HepG2 (cell line): Measurements from ENCODE around the gene PPP2R1B. TPM values are rescaled to one million over a fixed set of nuclear protein-coding genes. Genes with fewer than 3 reads are reported as not detected.

Experiments used
- ARNTL ChIP-seq: sonication (generic); formaldehyde crosslinking; IDR thresholded peaks from 2 replicates; pipeline ENCODE4 v1.4.0; 2020; ENCODE audit warnings: mild to moderate bottlenecking, missing genetic modification reagents
- BRD4 ChIP-seq: sonication (generic); formaldehyde crosslinking; IDR thresholded peaks from 2 replicates; pipeline ENCODE4 v1.4.0; 2020; ENCODE audit warnings: missing genetic modification reagents
- GATAD1 ChIP-seq: IDR thresholded peaks from 2 replicates; pipeline ENCODE4 v1.6.1; 2016; ENCODE audit warnings: missing genetic modification reagents, missing compliant biosample characterization
- HDAC6 ChIP-seq: fragments of 200-600 bp; sonication (generic); IDR thresholded peaks from 2 replicates; pipeline ENCODE4 v1.7.0; 2017; ENCODE audit warnings: mild to moderate bottlenecking, antibody characterized with exemption, low read length, low read depth
- HIVEP1 ChIP-seq: sonication (generic); formaldehyde crosslinking; IDR thresholded peaks from 2 replicates; pipeline ENCODE4 v1.4.0; 2020; ENCODE audit warnings: mild to moderate bottlenecking, missing genetic modification reagents
- JDP2 ChIP-seq: sonication (generic); formaldehyde crosslinking; IDR thresholded peaks from 2 replicates; pipeline ENCODE4 v1.8.1; 2022; ENCODE audit warnings: missing genetic modification reagents, borderline replicate concordance
- KDM1A ChIP-seq: IDR thresholded peaks from 2 replicates; pipeline ENCODE4 v1.6.1; 2016; ENCODE audit warnings: missing compliant biosample characterization
- LBX2 ChIP-seq: sonication (generic); formaldehyde crosslinking; IDR thresholded peaks from 2 replicates; pipeline ENCODE4 v1.5.0; 2020; ENCODE audit warnings: missing genetic modification reagents, mild to moderate bottlenecking, borderline replicate concordance
- NFKBIZ ChIP-seq: IDR thresholded peaks from 2 replicates; pipeline ENCODE4 v1.6.1; 2018; ENCODE audit warnings: missing genetic modification reagents, missing compliant biosample characterization
- RAD21 ChIP-seq: fragments of 450-650 bp; formaldehyde crosslinking; IDR thresholded peaks from 2 replicates; pipeline ENCODE4 v1.5.0; 2020; ENCODE audit warnings: mild to moderate bottlenecking
- RAD51 ChIP-seq: fragments of 450-650 bp; IDR thresholded peaks from 2 replicates; pipeline ENCODE4 v1.6.1; 2016; ENCODE audit warnings: borderline replicate concordance
- SRSF9 ChIP-seq: fragments of 200-400 bp; formaldehyde crosslinking; IDR thresholded peaks from 2 replicates; pipeline ENCODE4 v1.6.1; 2018; ENCODE audit warnings: borderline replicate concordance, mild to moderate bottlenecking, low read depth, low read length; ENCODE audit not compliant: insufficient read depth, poor library complexity, severe bottlenecking
- TCF12 ChIP-seq, 2 experiments: fragments of 450-650 bp in 1 of 2; sonication (generic) in 1 of 2; formaldehyde crosslinking in 1 of 2; IDR thresholded peaks; 2 replicates each; pipeline versions ENCODE4 v1.6.1 to v1.8.0; 2017 to 2022; ENCODE audit warnings: antibody characterized with exemption in 1 of 2, mild to moderate bottlenecking in 1 of 2, missing genetic modification reagents in 1 of 2, moderate library complexity in 1 of 2
- ZBTB3 ChIP-seq: sonication (generic); formaldehyde crosslinking; IDR thresholded peaks from 2 replicates; pipeline ENCODE4 v1.4.0; 2020; ENCODE audit warnings: low read depth, mild to moderate bottlenecking, moderate library complexity, missing genetic modification reagents, borderline replicate concordance
- ZFP82 ChIP-seq: sonication (generic); formaldehyde crosslinking; IDR thresholded peaks from 2 replicates; pipeline ENCODE4 v1.5.1; 2020; ENCODE audit warnings: mild to moderate bottlenecking, missing genetic modification reagents, borderline replicate concordance
- ZNF101 ChIP-seq: sonication (generic); formaldehyde crosslinking; IDR thresholded peaks from 2 replicates; pipeline ENCODE4 v1.4.0; 2020; ENCODE audit warnings: mild to moderate bottlenecking, low read depth, missing genetic modification reagents, borderline replicate concordance
- ZNF317 ChIP-seq: sonication (generic); formaldehyde crosslinking; IDR thresholded peaks from 2 replicates; pipeline ENCODE4 v1.5.0; 2020; ENCODE audit warnings: mild to moderate bottlenecking, missing genetic modification reagents
- ZNF703 ChIP-seq: sonication (generic); formaldehyde crosslinking; IDR thresholded peaks from 2 replicates; pipeline ENCODE4 v1.5.1; 2020; ENCODE audit warnings: missing genetic modification reagents, mild to moderate bottlenecking, moderate library complexity, borderline replicate concordance
- ZNF777 ChIP-seq: sonication (generic); formaldehyde crosslinking; IDR thresholded peaks from 2 replicates; pipeline ENCODE4 v1.4.0; 2020; ENCODE audit warnings: missing genetic modification reagents
- ZNF788 ChIP-seq: sonication (generic); formaldehyde crosslinking; IDR thresholded peaks from 2 replicates; pipeline ENCODE4 v1.5.0; 2020; ENCODE audit warnings: mild to moderate bottlenecking, missing genetic modification reagents, borderline replicate concordance
- ZZZ3 ChIP-seq: sonication (generic); formaldehyde crosslinking; IDR thresholded peaks from 2 replicates; pipeline ENCODE4 v1.4.0; 2020; ENCODE audit warnings: missing genetic modification reagents, mild to moderate bottlenecking, borderline replicate concordance
- polyA plus RNA-seq, 8 experiments: library from polyadenylated mRNA; depleted of rRNA in 3 of 8; stranded (reverse) in 7 of 8; unstranded in 1 of 8; fragments of >200 nt; fragmentation: Illumina TruSeq in 4 of 8; extraction: Trizol in 4 of 8; gene quantifications; 2 replicates each; pipeline versions ENCODE4 v1.2.1 to v1.2.3, GENCODE V29; 2011 to 2016; ENCODE audit warnings: low read depth in 4 of 8, missing spikeins in 1 of 8, mixed read lengths in 1 of 8; ENCODE audit not compliant: insufficient read depth in 1 of 8
- total RNA-seq, 5 experiments: library from RNA; depleted of rRNA; stranded (reverse); fragments of >200 nt; fragmentation: Illumina TruSeq; extraction: Trizol; gene quantifications; 2 replicates each; pipeline ENCODE4 v1.2.3, GENCODE V29; 2016; ENCODE audit warnings: low read depth in 1 of 5
- TF ChIP-seq, protein P1 (sequence below): sonication (generic); formaldehyde crosslinking; IDR thresholded peaks from 2 replicates; pipeline ENCODE4 v1.5.0; 2020; ENCODE audit warnings: mild to moderate bottlenecking, missing genetic modification reagents, borderline replicate concordance
- TF ChIP-seq, protein P2 (sequence below): sonication (generic); formaldehyde crosslinking; IDR thresholded peaks from 2 replicates; pipeline ENCODE4 v1.4.0; 2020; ENCODE audit warnings: missing genetic modification reagents

Gene PPP2R1B
- total and polyA plus RNA-seq, 2 of the 13 experiments (the other 11 are each of a cell fraction or from before 2014, with no cell fraction given): 22.1 to 56.8 TPM

DNA sequence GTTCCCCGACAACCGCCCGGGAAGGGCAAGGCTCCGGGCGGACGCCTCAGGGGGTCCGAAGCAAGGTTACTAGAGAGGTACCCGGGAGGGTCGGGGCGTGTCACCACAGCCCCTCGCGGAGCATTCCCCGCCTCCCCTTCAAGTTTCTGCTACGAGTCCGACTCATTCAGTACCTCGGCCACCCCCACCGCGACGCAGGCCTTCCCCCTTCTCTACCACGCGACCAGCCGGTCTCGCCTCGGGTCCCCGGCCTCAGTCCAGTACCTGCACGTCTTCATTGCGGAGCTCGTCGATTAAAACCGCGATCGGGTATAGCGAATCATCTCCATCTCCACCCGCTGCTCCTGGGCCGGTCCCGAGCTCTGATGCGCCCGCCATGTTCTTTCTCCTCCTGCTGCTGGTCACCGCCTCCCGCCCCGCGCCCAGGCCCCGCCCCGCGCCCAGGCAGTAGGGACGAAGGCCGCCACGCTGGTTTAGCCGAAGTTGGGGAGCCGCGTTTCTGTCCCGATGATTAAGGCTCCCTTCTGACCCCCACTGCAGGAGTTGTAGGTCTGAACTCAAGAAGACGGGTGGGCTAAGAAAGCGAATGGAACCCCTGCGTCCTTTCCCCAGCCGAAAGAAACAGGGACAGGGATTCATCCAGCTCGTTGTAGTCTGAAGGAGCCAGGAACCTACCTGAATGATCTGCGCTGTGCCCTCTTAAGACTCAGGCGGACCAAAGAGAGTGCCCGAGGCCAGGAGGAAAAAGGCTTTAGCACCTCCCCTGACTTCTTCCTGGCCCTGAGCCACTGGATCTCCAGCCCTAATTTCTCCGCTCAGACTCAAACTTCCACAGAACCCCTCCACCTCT, at the start of gene PPP2R1B (continued):
- TF ChIP-seq ZFP82 (no peak), NFKBIZ (no peak), RAD51 (no peak), ZZZ3 (CRISPR knock-in tag) (no peak), ZNF788 (CRISPR knock-in tag) (peak; percentile 41; the same call in 1 of the 2 replicates), ZNF317 (peak; percentile 36; the same call in 1 of the 2 replicates), ZBTB3 (CRISPR knock-in tag) (no peak), ZNF777 (CRISPR knock-in tag) (peak; percentile 57), KDM1A (no peak), HIVEP1 (CRISPR knock-in tag) (no peak), TCF12 (IDR thresholded peaks at IDR 0.05) (no peak), TCF12 (CRISPR knock-in tag; IDR thresholded peaks at IDR 0.05) (no peak), SRSF9 (no peak), BRD4 (CRISPR knock-in tag) (no peak), ZNF703 (no peak), JDP2 (CRISPR knock-in tag) (no peak), HDAC6 (no peak), ARNTL (CRISPR knock-in tag) (no peak), GATAD1 (CRISPR knock-in tag) (peak; percentile 35; the same call in 1 of the 2 replicates), LBX2 (CRISPR knock-in tag) (no peak), RAD21 (CRISPR knock-in tag) (no peak), ZNF101 (CRISPR knock-in tag) (no peak)
- TF ChIP-seq, protein P1, sequence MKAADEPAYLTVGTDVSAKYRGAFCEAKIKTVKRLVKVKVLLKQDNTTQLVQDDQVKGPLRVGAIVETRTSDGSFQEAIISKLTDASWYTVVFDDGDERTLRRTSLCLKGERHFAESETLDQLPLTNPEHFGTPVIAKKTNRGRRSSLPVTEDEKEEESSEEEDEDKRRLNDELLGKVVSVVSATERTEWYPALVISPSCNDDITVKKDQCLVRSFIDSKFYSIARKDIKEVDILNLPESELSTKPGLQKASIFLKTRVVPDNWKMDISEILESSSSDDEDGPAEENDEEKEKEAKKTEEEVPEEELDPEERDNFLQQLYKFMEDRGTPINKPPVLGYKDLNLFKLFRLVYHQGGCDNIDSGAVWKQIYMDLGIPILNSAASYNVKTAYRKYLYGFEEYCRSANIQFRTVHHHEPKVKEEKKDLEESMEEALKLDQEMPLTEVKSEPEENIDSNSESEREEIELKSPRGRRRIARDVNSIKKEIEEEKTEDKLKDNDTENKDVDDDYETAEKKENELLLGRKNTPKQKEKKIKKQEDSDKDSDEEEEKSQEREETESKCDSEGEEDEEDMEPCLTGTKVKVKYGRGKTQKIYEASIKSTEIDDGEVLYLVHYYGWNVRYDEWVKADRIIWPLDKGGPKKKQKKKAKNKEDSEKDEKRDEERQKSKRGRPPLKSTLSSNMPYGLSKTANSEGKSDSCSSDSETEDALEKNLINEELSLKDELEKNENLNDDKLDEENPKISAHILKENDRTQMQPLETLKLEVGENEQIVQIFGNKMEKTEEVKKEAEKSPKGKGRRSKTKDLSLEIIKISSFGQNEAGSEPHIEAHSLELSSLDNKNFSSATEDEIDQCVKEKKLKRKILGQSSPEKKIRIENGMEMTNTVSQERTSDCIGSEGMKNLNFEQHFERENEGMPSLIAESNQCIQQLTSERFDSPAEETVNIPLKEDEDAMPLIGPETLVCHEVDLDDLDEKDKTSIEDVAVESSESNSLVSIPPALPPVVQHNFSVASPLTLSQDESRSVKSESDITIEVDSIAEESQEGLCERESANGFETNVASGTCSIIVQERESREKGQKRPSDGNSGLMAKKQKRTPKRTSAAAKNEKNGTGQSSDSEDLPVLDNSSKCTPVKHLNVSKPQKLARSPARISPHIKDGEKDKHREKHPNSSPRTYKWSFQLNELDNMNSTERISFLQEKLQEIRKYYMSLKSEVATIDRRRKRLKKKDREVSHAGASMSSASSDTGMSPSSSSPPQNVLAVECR (CRISPR knock-in tag): peak; percentile 89
- TF ChIP-seq, protein P2, sequence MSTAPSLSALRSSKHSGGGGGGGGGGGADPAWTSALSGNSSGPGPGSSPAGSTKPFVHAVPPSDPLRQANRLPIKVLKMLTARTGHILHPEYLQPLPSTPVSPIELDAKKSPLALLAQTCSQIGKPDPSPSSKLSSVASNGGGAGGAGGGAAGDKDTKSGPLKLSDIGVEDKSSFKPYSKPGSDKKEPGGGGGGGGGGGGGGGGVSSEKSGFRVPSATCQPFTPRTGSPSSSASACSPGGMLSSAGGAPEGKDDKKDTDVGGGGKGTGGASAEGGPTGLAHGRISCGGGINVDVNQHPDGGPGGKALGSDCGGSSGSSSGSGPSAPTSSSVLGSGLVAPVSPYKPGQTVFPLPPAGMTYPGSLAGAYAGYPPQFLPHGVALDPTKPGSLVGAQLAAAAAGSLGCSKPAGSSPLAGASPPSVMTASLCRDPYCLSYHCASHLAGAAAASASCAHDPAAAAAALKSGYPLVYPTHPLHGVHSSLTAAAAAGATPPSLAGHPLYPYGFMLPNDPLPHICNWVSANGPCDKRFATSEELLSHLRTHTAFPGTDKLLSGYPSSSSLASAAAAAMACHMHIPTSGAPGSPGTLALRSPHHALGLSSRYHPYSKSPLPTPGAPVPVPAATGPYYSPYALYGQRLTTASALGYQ (CRISPR knock-in tag): 0 out of 2 replicates have a peak, but pooled peaks have one; percentile 14
